TTC549 (cell line): ENCODE measurements around the gene AEBP1.

Experiments used
- FAIRE-seq: peaks from 2 replicates; lab custom pipeline; 2012; peaks lifted over from hg19 to GRCh38; lab: Jason Lieb, UNC

AEBP1 gene

GRCh38 chr7:44157116-44158080 lies 53.3 kb downstream of the AEBP1 start:
- no peak for FAIRE-seq

- no peak for FAIRE-seq
These were observed 54.1 kb downstream of the AEBP1 start for GRCh38 chr7:44158096-44158872.

GRCh38 chr7:44158873-44159631 lies 54.9 kb downstream of the AEBP1 start:
- FAIRE-seq: no peak

GRCh38 chr7:44159824-44160630 lies 55.9 kb downstream of the AEBP1 start:
- no peak for FAIRE-seq

- no peak for FAIRE-seq
These were observed 57.2 kb downstream of the AEBP1 start for GRCh38 chr7:44161371-44161770.

- no peak for FAIRE-seq
These were observed 58.0 kb downstream of the AEBP1 start for GRCh38 chr7:44162179-44162578.

- no peak for FAIRE-seq
These were observed 58.7 kb downstream of the AEBP1 start for GRCh38 chr7:44162785-44163395.

- no peak for FAIRE-seq
These were observed 59.4 kb downstream of the AEBP1 start for GRCh38 chr7:44163591-44163990.
